Vagina (tissue), 2 donors: ENCODE results near the gene HAGHL.

Experiments used
- CTCF ChIP-seq, 3 experiments: fragments of 450-650 bp in 2 of 3; fragments of 200-600 bp in 1 of 3; sonication (generic) in 1 of 3; IDR thresholded peaks; one replicate each; pipeline ENCODE4 v1.5.1; 2017 to 2019; ENCODE audit warnings: antibody characterized with exemption in 3 of 3, mild to moderate bottlenecking in 2 of 3, moderate library complexity in 2 of 3
- POLR2A ChIP-seq, 2 donors: fragments of 450-650 bp; IDR thresholded peaks; one replicate each; pipeline ENCODE4 v1.6.1; 2017; ENCODE audit warnings: antibody characterized with exemption in 2 of 2, mild to moderate bottlenecking in 2 of 2, moderate library complexity in 2 of 2

GRCh38 chr16:750485-750884, 23.6 kb downstream of the HAGHL start:
- TF ChIP-seq CTCF (IDR thresholded peaks at IDR 0.05) (no peak), POLR2A (IDR thresholded peaks at IDR 0.05) (no peak)
